NAMALWA (cell line): ENCODE data around the gene CCRL2.
"Not testable (repeated sequence)": the region's sequence is repeated elsewhere in the genome, so short reads cannot be mapped to it uniquely, and the experiment has no call there.

Experiments
- DNase-seq: peaks from one replicate; pipeline ENCODE4 v3.0.0-alpha.2; 2015; ENCODE audit warnings: low spot score

Gene CCRL2

DNA sequence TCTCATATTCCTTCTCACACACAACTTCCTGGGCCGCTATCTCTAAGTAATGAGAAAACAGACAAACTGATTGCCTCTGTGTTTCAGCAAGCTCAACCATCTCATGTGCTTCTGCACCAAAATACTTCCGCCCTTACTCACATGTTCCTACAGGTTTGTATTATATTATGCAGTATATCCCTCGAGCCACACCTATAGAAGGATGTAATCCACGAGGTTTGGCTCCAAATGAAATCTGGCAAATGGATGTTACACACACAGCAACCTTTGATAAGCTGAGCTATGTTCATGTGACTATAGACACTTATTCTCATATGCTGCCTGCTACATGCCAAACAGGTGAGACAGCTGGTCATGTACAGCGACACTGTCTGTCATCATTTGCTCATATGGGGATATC lies 22.6 kb downstream of the CCRL2 start:
- DNase-seq: no peak

GRCh38 chr3:46430879-46431278 lies 23.8 kb downstream of the CCRL2 start:
- not testable (repeated sequence) for DNase-seq

DNA sequence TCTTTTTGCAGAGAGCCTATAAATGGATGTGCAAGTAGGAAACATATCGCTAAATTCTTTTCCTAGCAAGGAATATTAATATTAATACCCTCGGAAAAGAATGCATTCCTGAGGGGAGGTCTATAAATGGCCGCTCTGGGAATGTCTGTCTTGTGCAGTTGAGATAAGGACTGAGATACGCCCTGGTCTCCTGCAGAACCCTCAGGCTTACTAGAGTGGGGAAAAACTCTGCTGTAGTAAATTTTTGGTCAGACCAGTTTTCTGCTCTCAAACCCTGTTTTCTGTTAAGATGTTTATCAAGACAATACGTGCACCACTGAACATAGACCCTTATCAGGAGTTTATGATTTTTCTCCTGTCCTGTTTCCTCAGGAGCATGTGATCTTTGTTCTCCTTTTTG lies 24.8 kb downstream of the CCRL2 start:
- not testable (repeated sequence) for DNase-seq

DNA sequence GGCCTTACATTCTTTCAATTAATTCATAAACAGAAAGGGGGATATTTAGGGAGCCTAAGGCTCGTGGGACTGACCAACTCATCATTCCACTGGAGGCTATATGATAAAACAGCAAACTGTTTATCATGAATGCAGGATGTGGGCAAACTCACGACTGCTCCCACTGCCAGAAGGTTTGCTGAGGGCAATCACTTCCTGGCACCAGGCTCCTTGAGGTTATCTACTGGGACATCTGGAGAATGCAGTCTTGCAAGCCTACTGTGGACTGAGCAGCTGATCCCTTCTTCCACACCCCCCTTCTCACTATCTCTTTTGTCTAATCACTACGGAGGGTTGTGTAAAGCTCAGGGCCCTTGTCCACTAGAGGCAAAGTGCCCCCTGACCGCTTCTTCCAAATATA lies 26.1 kb downstream of the CCRL2 start:
- not testable (repeated sequence) for DNase-seq

GRCh38 chr3:46433841-46434240 lies 26.8 kb downstream of the CCRL2 start:
- DNase-seq: no peak

GRCh38 chr3:46435081-46435726 lies 28.1 kb downstream of the CCRL2 start:
- DNase-seq: no peak

GRCh38 chr3:46438831-46439230 lies 31.8 kb downstream of the CCRL2 start:
- DNase-seq: no peak

DNA sequence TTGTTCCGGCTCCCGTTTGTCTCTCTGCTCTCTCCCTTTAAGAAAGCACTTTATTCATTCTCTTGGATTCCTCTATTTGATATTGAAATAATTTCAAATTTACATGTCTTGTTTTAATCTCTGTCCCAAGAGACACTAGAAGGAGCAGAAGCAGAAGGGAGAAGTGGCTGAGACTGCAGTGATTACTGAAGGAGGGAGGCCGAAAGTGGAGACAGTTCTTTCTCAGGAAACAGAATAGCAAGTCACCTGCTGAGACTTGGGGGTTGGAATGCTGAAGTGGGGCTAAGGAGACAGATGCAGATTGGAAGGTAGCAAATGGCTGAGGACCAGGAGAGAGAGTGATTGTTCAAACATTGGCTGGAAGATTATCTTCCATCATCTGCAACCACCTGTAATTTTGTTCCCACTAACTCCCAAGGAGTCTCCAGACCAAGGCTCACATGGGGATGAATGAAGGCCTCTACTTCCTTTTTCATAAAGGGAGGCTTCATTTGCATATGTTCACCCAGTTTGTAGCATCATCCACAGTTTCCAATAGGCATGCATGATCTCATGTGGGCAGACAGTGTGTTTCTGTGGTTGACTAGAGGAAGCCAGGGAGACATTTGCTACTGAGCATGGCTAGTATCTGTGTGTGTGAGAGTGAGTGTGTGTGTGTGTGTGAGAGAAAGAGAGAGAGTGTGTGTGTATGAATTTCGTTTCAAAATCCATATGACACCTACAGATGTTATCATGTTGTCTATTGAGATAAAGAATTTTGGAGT lies 33.7 kb downstream of the CCRL2 start:
- no peak for DNase-seq

GRCh38 chr3:46442576-46443530 lies 35.8 kb downstream of the CCRL2 start:
- DNase-seq: peak; percentile 64

GRCh38 chr3:46447228-46447985 lies 40.3 kb downstream of the CCRL2 start:
- DNase-seq: no peak

GRCh38 chr3:46448721-46449120 lies 41.7 kb downstream of the CCRL2 start:
- no peak for DNase-seq

GRCh38 chr3:46449755-46450552 lies 42.9 kb downstream of the CCRL2 start:
- no peak for DNase-seq

- no peak for DNase-seq
Observed at GRCh38 chr3:46453526-46454208, 46.6 kb downstream of the CCRL2 start.

- no peak for DNase-seq
Observed at GRCh38 chr3:46454209-46454595, 47.1 kb downstream of the CCRL2 start.

DNA sequence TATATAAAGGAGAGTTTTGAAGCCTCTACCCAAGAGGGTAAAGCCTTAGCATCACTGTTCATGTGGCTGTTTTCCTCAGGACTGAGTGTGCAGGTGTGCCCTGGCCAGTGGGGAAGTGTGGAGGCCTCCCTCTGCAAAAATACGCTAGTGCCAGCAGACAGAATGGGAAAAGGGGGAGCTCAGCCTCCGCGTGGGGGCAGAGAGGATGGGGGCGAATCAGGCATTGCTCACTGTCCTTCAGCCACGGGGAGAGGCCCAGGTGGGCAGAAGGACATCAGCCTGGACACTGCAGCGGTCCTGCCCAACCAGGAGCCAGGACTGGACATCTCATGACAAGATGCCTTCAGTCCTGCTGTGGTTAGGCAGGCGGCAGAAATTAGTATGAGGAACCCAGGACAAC lies 47.5 kb downstream of the CCRL2 start:
- no peak for DNase-seq

- DNase-seq: no peak
Observed at GRCh38 chr3:46455231-46456115, 48.4 kb downstream of the CCRL2 start.

- DNase-seq: no peak
Observed at GRCh38 chr3:46456118-46456517, 49.1 kb downstream of the CCRL2 start.
